HG03521 (cell line): ENCODE measurements around the gene OR4K1.
"Not testable (repeated sequence)": the region's sequence is repeated elsewhere in the genome, so short reads cannot be mapped to it uniquely, and the experiment has no call there.

Source experiments
- ATAC-seq: cut with Tn5 transposase; IDR thresholded peaks from one replicate; pipeline ENCODE4 v1.9.1; 2021; ENCODE audit warnings: mild to moderate bottlenecking, moderate library complexity; ENCODE audit not compliant: unreplicated experiment

The OR4K1 gene

DNA sequence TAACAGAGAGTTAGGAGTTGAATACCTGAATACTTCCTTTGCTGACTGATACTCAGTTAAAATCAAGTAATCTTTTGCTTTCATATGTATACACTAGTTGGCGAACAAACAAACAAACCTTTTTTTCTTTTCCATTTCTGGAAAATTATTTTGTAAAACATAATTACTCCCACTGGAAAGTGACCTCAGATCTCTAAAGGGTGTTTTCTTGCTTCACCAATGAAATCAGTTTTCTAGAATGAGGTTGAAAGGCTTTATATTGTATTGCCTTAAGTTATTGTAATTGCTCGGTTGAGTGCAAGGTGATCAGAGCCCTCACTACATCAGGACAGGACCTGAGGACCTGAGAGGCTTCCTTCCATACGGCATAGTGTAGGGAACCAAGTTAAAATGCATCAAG is at the start of gene OR4K1:
TSS of gene OR4K1 (plus strand) at position 301 of the 400 bp plus-strand sequence. CDS start 4,750 bp downstream, outside the sequence.
- no peak for ATAC-seq

DNA sequence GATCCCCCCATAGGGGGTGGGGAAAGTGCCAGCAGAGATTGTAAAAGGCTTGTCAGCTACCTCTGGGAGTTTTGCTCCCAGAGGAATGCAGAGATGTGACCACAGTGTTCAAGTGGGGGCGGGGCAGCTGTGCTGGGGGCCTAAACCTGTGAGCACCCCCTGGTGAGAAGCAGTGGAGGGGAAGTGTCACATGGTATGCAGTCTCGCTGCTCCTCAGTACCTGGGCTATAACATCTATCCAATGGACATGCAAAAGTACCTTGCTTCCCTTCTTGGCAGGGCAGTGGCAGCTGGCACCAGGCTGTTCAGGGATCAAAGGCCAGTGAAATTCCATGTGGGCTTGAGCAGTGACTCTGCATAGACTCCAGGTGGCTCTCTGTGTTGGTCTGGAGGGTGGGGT is 35.4 kb upstream of the OR4K1 start:
- ATAC-seq, result no peak

- ATAC-seq, result no peak
These were observed 29.7 kb upstream of the OR4K1 start for GRCh38 chr14:19900999-19901398.

DNA sequence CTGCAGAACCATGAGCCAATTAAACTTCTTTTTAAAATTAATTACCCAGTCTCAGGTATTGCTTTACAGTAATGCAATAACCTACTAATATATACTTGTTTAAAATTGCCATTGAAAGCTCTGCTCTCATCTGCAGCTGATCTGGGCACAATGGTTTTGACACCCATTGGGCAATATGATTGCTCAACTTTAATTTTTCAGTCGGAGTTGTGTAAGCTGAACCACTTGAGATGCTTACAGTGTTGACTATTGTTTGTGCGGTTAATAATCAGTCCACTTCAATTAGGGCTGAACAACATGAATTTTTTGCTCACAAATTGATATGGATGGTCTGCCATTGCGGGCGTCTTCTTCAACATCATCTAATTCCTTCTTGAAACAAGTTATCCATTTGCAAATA is 28.3 kb upstream of the OR4K1 start:
- no peak for ATAC-seq

- ATAC-seq, result no peak
These were observed 24.1 kb upstream of the OR4K1 start for GRCh38 chr14:19906665-19907064.

GRCh38 chr14:19911114-19911513 is 19.6 kb upstream of the OR4K1 start:
- no peak for ATAC-seq

DNA sequence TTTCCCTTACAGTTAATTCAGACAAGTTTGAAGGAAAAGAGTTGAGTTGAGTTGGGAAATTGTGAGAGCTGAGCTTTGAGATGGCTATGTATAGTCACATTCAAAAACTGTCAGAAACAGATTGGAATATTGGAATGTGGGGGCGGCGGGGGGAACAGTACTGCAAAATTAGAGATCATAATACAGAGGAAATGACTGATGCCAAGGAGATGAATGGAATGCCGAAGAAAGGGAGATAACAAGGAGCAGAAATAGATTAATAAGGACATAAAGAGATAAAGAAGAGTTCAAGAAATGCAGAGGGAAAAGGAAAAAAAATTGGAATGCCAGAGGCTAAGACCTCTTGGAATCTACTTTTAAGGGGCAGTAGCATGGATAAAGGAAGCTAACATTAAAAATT is 13.5 kb upstream of the OR4K1 start:
- no peak for ATAC-seq

- no peak for ATAC-seq
These were observed 12.7 kb upstream of the OR4K1 start for GRCh38 chr14:19917955-19918518.

GRCh38 chr14:19918553-19919264 is 12.0 kb upstream of the OR4K1 start:
- ATAC-seq, result no peak

GRCh38 chr14:19920021-19920657 is 10.6 kb upstream of the OR4K1 start, which contains the start of gene OR4K5:
OR4K5 (plus strand) TSS chr14:19920607; CDS start chr14:19920607, 0 bp downstream.
- no peak for ATAC-seq

DNA sequence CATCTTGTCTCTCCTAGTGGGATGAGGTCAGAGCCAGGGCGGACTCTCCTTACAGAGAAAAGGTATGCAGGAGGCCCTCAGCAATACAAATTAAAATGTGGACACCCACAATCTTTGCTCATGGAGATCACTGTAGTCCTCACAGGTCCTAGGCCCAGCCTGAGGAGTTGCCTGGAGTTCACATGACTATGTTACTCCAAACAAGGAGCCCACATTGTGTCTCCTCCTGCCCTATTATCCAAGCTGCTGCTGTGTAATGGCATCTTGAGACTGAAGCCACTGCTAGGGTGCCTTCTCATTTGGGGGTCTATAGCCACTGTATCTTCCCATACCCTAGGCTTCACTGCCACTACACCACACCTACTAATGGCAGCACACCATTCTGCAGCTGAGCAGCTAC is 11.0 kb downstream of the OR4K1 start:
- no peak for ATAC-seq

GRCh38 chr14:19947413-19948090 is 16.8 kb downstream of the OR4K1 start:
- ATAC-seq, result no peak

DNA sequence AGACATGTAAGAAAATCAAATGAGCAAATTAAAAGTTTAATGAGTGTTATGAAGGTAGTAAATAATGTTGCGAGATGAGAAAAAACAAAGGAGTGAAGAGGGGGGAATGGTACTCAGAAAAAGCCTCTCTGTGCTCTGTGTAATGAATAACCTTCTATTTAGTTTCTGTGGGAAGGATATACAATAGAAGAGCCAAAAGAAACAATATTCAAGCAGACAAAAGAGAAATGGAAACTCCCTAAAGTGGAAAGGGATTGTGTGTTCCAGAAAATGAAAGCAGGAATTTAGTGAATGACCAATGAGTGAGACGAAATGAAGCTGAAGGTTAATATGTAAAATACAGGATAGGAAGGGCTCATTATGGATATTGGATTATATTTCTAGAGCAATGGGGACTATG is 18.5 kb downstream of the OR4K1 start:
- ATAC-seq, result no peak

DNA sequence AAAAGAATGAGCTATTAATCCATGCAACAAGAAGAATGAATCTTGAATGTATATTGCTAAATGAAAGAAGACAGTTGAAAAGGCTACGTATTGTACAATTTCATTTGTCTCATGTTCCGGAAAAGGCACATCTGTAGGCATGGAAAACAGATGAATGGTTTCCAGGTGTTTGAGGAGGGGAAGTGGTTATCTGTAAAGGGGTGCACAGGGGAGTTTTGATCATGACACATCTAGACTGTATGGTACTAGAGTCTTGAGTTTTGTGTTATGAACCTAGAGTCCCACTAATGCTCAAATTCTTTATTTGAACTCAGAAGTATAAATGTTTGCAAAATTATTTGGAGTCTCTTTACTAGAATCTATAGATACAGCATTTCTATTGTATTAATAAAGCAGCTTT is 39.0 kb downstream of the OR4K1 start:
- not testable (repeated sequence) for ATAC-seq

- no peak for ATAC-seq
These were observed 44.1 kb downstream of the OR4K1 start for GRCh38 chr14:19974844-19975243.

DNA sequence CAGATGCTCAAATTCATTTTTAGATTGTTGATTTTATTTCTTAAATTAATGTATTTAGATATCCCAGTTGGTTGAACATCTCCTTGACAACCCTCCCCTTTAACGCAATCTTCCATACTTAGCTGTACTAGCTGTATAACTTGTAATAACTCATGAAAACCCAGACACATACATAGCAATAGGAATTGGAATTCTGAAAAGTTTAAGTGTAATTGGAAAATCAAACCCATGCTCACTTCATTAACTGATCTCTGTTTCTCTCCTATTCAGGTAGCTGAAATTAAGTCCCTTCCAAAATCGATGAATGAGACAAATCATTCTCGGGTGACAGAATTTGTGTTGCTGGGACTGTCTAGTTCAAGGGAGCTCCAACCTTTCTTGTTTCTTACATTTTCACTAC is 44.6 kb downstream of the OR4K1 start, which contains the start of gene OR4K15:
TSS of gene OR4K15 (plus strand) at position 301 of the 400 bp plus-strand sequence. CDS start at position 301, 0 bp downstream.
- ATAC-seq, result no peak
